ENCODE data around the gene NELFE.

Gene NELFE

GRCh38 chr6:31930962-31931361 lies 27.8 kb downstream of the NELFE start:
- no peak for TF ChIP-seq CTCF (IDR thresholded peaks at IDR 0.05; ENCODE audit: low read depth, low read length)
- Histone ChIP-seq H3K27ac (no peak overlapping the region), H3K4me3 (ENCODE audit: low read depth, low read length) (no peak overlapping the region), H3K9me3 (ENCODE audit: severe bottlenecking) (peaks cover 4% of the 10 kb centered on the region), H3K27me3 (ENCODE audit: insufficient read depth, low read depth, severe bottlenecking) (no peaks in the 10 kb centered on the region), H3K36me3 (no peaks in the 10 kb centered on the region)
- DNase-seq, result no peak

- DNase-seq, result no peak
- Histone ChIP-seq H3K4me3 (ENCODE audit: low read depth, low read length) (no peak overlapping the region), H3K9me3 (ENCODE audit: severe bottlenecking) (peaks cover 7% of the 10 kb centered on the region), H3K27me3 (ENCODE audit: insufficient read depth, low read depth, severe bottlenecking) (no peaks in the 10 kb centered on the region), H3K36me3 (no peaks in the 10 kb centered on the region), H3K27ac (no peak overlapping the region)
- no peak for TF ChIP-seq CTCF (IDR thresholded peaks at IDR 0.05; ENCODE audit: low read depth, low read length)
These were observed 30.2 kb downstream of the NELFE start for GRCh38 chr6:31928672-31928939.

GRCh38 chr6:31927863-31928671 lies 30.7 kb downstream of the NELFE start:
- H3K36me3 ChIP-seq, result no peaks in the 10 kb centered on the region
- no peak for TF ChIP-seq CTCF (IDR thresholded peaks at IDR 0.05; ENCODE audit: low read depth, low read length)
- no peaks in the 10 kb centered on the region for H3K27me3 ChIP-seq (ENCODE audit: insufficient read depth, low read depth, severe bottlenecking)
- H3K4me3 ChIP-seq (ENCODE audit: low read depth, low read length), result no peak overlapping the region
- peaks cover 7% of the 10 kb centered on the region for H3K9me3 ChIP-seq (ENCODE audit: severe bottlenecking)
- DNase-seq, result no peak
- no peak overlapping the region for H3K27ac ChIP-seq

GRCh38 chr6:31927242-31927862 lies 31.4 kb downstream of the NELFE start, which contains the start of gene C2:
Gene C2 (plus strand): TSS chr6:31927717. CDS start chr6:31927753, 36 bp downstream.
- Histone ChIP-seq H3K27me3 (ENCODE audit: insufficient read depth, low read depth, severe bottlenecking) (no peaks in the 10 kb centered on the region), H3K27ac (no peak within 1 kb of the TSS), H3K9me3 (ENCODE audit: severe bottlenecking) (peaks cover 4% of the 10 kb centered on the region), H3K4me3 (ENCODE audit: low read depth, low read length) (no peak within 1 kb of the TSS), H3K36me3 (no peaks in the 10 kb centered on the region)
- TF ChIP-seq CTCF (IDR thresholded peaks at IDR 0.05; ENCODE audit: low read depth, low read length), result no peak
- no peak for DNase-seq

- DNase-seq, result peak; percentile 54
These were observed 35.8 kb downstream of the NELFE start for GRCh38 chr6:31922942-31923341.

More at GRCh38 chr6:31922942-31923341, 35.8 kb downstream of the NELFE start:
- peak; percentile 45 for TF ChIP-seq CTCF (IDR thresholded peaks at IDR 0.05; ENCODE audit: low read depth, low read length)
- Histone ChIP-seq H3K4me3 (ENCODE audit: low read depth, low read length) (no peak overlapping the region), H3K27ac (no peak overlapping the region), H3K9me3 (ENCODE audit: severe bottlenecking) (peaks cover 4% of the 10 kb centered on the region), H3K27me3 (ENCODE audit: insufficient read depth, low read depth, severe bottlenecking) (no peaks in the 10 kb centered on the region), H3K36me3 (no peaks in the 10 kb centered on the region)

Measured in WERI-Rb-1 (cell line).